SH-SY5Y (cell line): ENCODE results near the gene MED13L.

ENCODE experiments used
- GATA2 ChIP-seq: IDR thresholded peaks from 2 replicates; pipeline ENCODE4 v1.6.1; 2011; ENCODE audit warnings: mild to moderate bottlenecking, low read depth, low read length
- GATA3 ChIP-seq: IDR thresholded peaks from 2 replicates; pipeline ENCODE4 v1.6.1; 2011; ENCODE audit warnings: low read depth, mild to moderate bottlenecking, low read length, moderate library complexity

DNA sequence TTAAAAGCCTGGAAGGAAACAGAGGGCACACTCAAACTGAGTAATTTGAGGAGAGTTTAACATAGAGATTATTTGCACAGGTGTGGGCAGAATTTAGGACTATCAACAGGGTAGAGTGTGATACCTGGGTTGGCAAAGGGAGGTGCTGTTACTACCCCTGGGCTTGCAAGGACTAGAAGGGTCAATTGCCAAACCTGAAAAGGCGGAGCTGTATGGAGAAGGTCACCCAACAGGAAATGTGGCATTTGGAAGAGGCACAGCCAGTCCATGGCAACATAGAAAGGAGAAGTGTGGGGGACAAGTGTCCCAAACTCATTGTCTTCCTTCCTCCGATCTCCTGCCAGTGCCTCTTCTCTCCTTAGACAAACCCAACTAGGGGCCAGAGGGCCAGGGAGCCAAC, 21.6 kb upstream of the MED13L start:
- TF ChIP-seq GATA2 = no peak
- no peak for TF ChIP-seq GATA3
